Choroid plexus epithelial cell (primary cell): Measurements from ENCODE around the gene COL16A1.

Experiments
- DNase-seq: peaks from one replicate; pipeline ENCODE4 v3.0.0-alpha.2; 2010; ENCODE audit warnings: low read depth
- H3K4me3 ChIP-seq: 2 replicates; pipeline ENCODE4 v1.5.1; 2011; ENCODE audit warnings: low read depth, mild to moderate bottlenecking, control low read depth, low read length, moderate library complexity
- TF ChIP-seq, protein P1 (sequence below): conservative IDR thresholded peaks from 2 replicates; pipeline ENCODE4 v1.5.1; 2011; ENCODE audit warnings: low read depth, mild to moderate bottlenecking, control low read depth, inconsistent platforms, low read length, moderate library complexity

Gene COL16A1

DNA sequence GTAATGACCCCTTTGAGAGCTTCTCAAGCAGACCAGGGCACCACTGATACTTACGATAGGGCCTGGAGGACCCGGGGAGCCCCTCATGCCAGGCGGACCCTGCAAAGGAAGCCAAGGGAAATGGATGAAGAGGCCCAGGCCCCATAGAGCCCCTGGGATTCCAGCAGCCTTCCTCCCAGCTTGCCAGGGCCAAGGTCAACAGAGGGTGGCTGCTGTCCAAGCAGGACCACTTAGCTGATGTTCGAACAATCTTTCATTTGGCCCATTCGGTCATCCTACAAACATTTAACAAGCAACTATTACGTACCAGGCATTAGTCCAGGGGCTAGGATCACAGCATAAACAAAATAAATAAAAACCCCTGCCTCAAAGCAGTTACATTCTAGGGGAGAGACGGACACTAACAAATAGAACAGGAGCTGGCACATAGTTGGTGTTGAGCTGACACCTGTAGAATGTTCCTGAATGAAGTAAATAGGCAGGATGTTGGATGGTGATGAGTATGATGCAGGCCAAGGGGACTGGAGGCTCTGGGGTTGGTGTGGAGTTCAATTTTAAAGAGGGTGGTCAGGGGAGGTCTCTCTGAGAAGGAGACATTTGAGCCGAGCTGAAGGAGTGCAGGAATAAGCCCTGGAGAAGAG is 32.1 kb downstream of the COL16A1 start:
- TF ChIP-seq, protein P1, sequence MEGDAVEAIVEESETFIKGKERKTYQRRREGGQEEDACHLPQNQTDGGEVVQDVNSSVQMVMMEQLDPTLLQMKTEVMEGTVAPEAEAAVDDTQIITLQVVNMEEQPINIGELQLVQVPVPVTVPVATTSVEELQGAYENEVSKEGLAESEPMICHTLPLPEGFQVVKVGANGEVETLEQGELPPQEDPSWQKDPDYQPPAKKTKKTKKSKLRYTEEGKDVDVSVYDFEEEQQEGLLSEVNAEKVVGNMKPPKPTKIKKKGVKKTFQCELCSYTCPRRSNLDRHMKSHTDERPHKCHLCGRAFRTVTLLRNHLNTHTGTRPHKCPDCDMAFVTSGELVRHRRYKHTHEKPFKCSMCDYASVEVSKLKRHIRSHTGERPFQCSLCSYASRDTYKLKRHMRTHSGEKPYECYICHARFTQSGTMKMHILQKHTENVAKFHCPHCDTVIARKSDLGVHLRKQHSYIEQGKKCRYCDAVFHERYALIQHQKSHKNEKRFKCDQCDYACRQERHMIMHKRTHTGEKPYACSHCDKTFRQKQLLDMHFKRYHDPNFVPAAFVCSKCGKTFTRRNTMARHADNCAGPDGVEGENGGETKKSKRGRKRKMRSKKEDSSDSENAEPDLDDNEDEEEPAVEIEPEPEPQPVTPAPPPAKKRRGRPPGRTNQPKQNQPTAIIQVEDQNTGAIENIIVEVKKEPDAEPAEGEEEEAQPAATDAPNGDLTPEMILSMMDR, result no peak
- DNase-seq, result no peak
- no peak overlapping the region for H3K4me3 ChIP-seq

- TF ChIP-seq, protein P1, result no peak
- no peak overlapping the region for H3K4me3 ChIP-seq
- DNase-seq, result no peak
Measured at GRCh38 chr1:31671147-31671546, 32.7 kb downstream of the COL16A1 start.

DNA sequence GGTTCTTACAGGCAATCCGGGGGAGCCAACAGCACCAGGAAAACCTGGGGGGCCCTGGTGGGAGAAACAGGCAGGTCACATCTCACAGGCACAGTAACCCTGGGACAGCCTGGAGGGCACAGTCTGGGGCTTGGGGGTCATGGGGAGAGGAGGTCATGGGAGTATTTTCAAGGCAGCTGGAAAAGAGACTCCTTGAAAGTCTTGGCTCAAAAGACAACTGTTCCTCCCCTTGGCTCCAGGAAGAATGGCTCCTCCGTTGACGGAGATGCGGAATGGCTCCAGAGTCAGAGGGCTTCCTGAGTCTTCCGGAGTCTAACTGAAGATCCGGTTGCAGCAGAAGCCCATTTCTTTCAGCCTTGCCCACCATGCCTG is 33.2 kb downstream of the COL16A1 start:
- DNase-seq, result no peak
- peak overlapping the region; percentile 34 for H3K4me3 ChIP-seq
- TF ChIP-seq, protein P1, result no peak

DNA sequence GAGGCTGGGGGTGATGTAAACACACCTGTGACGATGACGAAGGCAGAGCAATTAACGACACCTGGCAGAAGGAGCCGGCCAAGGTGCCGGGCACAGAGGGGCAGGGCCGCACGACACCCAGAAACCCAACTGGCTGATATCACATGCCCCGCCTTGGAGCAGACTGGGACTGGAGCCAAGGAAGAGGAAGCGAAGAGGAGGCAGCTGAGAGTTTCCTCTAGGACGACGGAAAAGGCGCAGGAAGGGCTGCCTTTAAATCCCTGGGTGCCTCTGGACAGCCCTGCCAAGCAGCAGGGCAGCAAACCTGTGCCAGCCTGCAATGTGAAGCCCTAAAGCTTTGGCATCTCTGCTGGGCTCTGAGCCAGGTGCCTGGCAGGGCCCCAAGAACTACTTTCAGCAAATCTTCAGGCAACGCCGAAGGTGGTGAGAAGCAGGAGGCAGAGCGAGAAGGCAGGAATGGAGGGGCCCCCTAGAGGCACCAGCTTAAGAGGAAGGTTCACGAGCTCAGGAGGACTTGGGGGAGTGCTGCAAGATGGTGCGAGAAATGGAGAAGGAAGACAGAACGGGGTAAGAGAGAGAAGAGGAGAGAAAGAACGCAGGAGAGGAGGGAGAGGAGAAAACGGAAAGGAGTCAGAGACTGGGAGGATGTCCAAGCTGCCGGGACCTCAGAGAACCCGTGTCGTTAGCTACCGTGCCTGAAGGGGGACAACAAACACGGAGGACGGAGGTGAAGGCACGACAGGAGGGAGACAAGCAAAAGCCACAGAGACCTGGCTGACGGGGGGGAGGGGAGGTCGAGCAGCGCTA is 33.8 kb downstream of the COL16A1 start:
- TF ChIP-seq, protein P1, result peak; percentile 48
- peak overlapping the region; percentile 34 for H3K4me3 ChIP-seq
- DNase-seq, result peak; percentile 73

- H3K4me3 ChIP-seq, result no peak overlapping the region
- no peak for DNase-seq
- TF ChIP-seq, protein P1, result no peak
Measured at GRCh38 chr1:31669433-31669785, 34.4 kb downstream of the COL16A1 start.

DNA sequence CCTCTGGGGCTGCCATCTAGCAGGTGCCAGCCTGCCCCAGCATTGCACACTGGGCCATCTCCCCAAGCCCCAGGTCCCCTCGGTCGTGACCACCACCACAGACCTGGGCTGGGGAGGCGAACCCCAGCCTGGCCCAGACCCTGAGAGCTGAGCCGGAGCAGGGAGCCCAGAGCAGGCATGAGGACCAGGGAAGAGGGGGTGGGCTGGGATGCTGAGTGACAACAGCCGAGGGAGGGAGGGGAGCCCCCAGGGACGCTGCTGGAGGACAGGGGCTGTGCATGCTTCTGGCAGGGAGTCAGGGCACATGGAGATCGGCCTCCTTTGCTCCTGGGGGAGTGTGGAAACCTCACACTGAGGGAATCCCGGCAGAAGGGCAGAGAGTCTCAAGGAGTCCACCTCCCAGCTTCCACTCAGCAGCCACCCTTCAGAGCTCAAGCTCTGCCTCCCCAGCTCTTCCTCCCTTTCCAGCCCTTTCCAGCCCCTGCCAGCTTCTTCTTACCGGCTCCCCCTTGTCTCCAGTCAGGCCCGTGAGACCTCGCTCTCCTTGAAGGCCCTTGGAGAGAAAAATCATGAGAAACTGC is 35.4 kb downstream of the COL16A1 start:
- DNase-seq, result no peak
- no peak overlapping the region for H3K4me3 ChIP-seq
- TF ChIP-seq, protein P1, result no peak
